CD14-positive monocyte (primary cell): ENCODE results near the gene NTRK2. TPM values are rescaled to one million over a fixed set of nuclear protein-coding genes. Genes with fewer than 3 reads are reported as not detected.

Source experiments
- DNase-seq, 3 donors: peaks; one replicate each; pipeline ENCODE4 v3.0.0-alpha.2; 2011 to 2022
- H2AFZ ChIP-seq: 2 replicates; pipeline ENCODE4 v1.6.0; 2012; ENCODE audit warnings: mild to moderate bottlenecking, low read depth, low read length, inconsistent platforms; ENCODE audit not compliant: insufficient read depth, poor library complexity, severe bottlenecking
- H3K27ac ChIP-seq, 2 donors: 1 replicate in 1 of 2; 2 replicates in 1 of 2; pipeline ENCODE4 v1.5.1; 2012 to 2013; ENCODE audit warnings: low read length in 2 of 2, control low read depth in 1 of 2, inconsistent platforms in 1 of 2, low read depth in 1 of 2, mild to moderate bottlenecking in 1 of 2
- H3K27me3 ChIP-seq, 2 donors: one replicate each; pipeline versions ENCODE4 v1.6.0 to v1.6.1; 2011 to 2013; ENCODE audit warnings: low read length in 2 of 2; ENCODE audit not compliant: control insufficient read depth in 2 of 2, insufficient read depth in 2 of 2
- H3K36me3 ChIP-seq, 2 donors: replicated peaks in 1 of 2; 1 replicate in 1 of 2; 2 replicates in 1 of 2; pipeline versions ENCODE4 v1.5.1 to v1.6.1; 2012 to 2013; ENCODE audit warnings: low read length in 2 of 2, control low read depth in 1 of 2, inconsistent platforms in 1 of 2, mild to moderate bottlenecking in 1 of 2; ENCODE audit not compliant: insufficient read depth in 2 of 2, control insufficient read depth in 1 of 2
- H3K4me1 ChIP-seq, 2 donors: 1 replicate in 1 of 2; 2 replicates in 1 of 2; pipeline versions ENCODE4 v1.5.1 to v1.6.1; 2012 to 2013; ENCODE audit warnings: low read length in 2 of 2, control low read depth in 1 of 2, inconsistent platforms in 1 of 2, mild to moderate bottlenecking in 1 of 2, moderate library complexity in 1 of 2; ENCODE audit not compliant: insufficient read depth in 2 of 2, control insufficient read depth in 1 of 2
- H3K4me2 ChIP-seq: replicated peaks from 2 replicates; pipeline ENCODE3; 2012; ENCODE audit warnings: low read length, moderate library complexity, mild to moderate bottlenecking; ENCODE audit not compliant: poor library complexity, severe bottlenecking; ENCODE audit errors: extremely low read depth
- H3K4me3 ChIP-seq, 3 experiments: fragments of 200-600 bp in 1 of 3; sonication (generic) in 1 of 3; replicated peaks in 1 of 3; 1 replicate in 2 of 3; 2 replicates in 1 of 3; pipeline ENCODE4 v1.5.1; 2011 to 2013; ENCODE audit warnings: low read length in 3 of 3, mild to moderate bottlenecking in 3 of 3, control low read depth in 2 of 3, low read depth in 2 of 3, inconsistent platforms in 1 of 3, moderate library complexity in 1 of 3
- H3K79me2 ChIP-seq: 2 replicates; pipeline ENCODE4 v1.6.0; 2012; ENCODE audit warnings: mild to moderate bottlenecking, control low read depth, inconsistent platforms, low read length, moderate library complexity; ENCODE audit not compliant: insufficient read depth
- H3K9ac ChIP-seq: 2 replicates; pipeline ENCODE4 v1.6.0; 2017; ENCODE audit warnings: low read length, mild to moderate bottlenecking; ENCODE audit not compliant: insufficient read depth, poor library complexity, severe bottlenecking
- H3K9me3 ChIP-seq, 2 donors: replicated peaks in 1 of 2; 1 replicate in 1 of 2; 2 replicates in 1 of 2; pipeline versions ENCODE4 v1.5.1 to v1.6.1; 2012 to 2013; ENCODE audit warnings: low read length in 2 of 2, control low read depth in 1 of 2; ENCODE audit not compliant: control insufficient read depth in 1 of 2, insufficient read depth in 1 of 2
- H4K20me1 ChIP-seq: 2 replicates; pipeline ENCODE4 v1.6.0; 2012; ENCODE audit warnings: mild to moderate bottlenecking, low read length, control low read depth, moderate library complexity; ENCODE audit not compliant: insufficient read depth
- H3K27ac Mint-ChIP-seq, 7 donors: one replicate each; pipeline ENCODE4 v1.8.0; 2020; ENCODE audit warnings: mild to moderate bottlenecking in 7 of 7, mixed read lengths in 7 of 7, moderate library complexity in 6 of 7, inconsistent platforms in 2 of 7
- H3K27me3 Mint-ChIP-seq, 3 donors: one replicate each; pipeline ENCODE4 v1.8.0; 2021 to 2022; ENCODE audit warnings: low read depth in 3 of 3, mild to moderate bottlenecking in 3 of 3, mixed read lengths in 3 of 3, moderate library complexity in 3 of 3, inconsistent platforms in 1 of 3
- H3K36me3 Mint-ChIP-seq, 2 donors: one replicate each; pipeline ENCODE4 v1.8.0; 2020; ENCODE audit warnings: mixed read lengths in 2 of 2, inconsistent platforms in 1 of 2, mild to moderate bottlenecking in 1 of 2
- H3K4me1 Mint-ChIP-seq: one replicate; pipeline ENCODE4 v1.8.0; 2020; ENCODE audit warnings: mild to moderate bottlenecking, mixed read lengths
- H3K4me3 Mint-ChIP-seq, 2 donors: one replicate each; pipeline ENCODE4 v1.8.0; 2020; ENCODE audit warnings: mild to moderate bottlenecking in 2 of 2, mixed read lengths in 2 of 2, moderate library complexity in 1 of 2
- H3K9me3 Mint-ChIP-seq, 7 donors: one replicate each; pipeline ENCODE4 v1.8.0; 2020 to 2022; ENCODE audit warnings: mixed read lengths in 7 of 7, mild to moderate bottlenecking in 6 of 7, moderate library complexity in 6 of 7, inconsistent platforms in 2 of 7
- WGBS: methylation state at CpG from one replicate; pipeline ENCODE4 v1.1.5; 2013; ENCODE audit warnings: missing lambda C conversion rate; ENCODE audit not compliant: insufficient coverage; 5-methylcytosine and 5-hydroxymethylcytosine counted together
- intact Hi-C, 2 donors: fragments of 100-400 bp; cut with micrococcal nuclease; formaldehyde crosslinking; loops; one replicate each; pipeline versions ENCODE4 v1.15.0 to v1.15.1; 2023
- polyA plus RNA-seq, 3 donors: library from polyadenylated mRNA; depleted of rRNA in 1 of 3; unstranded in 2 of 3; stranded (reverse) in 1 of 3; fragments of 300-500 nt in 2 of 3; fragments of >200 nt in 1 of 3; fragmentation: Illumina TruSeq in 2 of 3; gene quantifications; 1 replicate in 2 of 3; 2 replicates in 1 of 3; pipeline ENCODE4 v1.2.3, GENCODE V29; 2012 to 2021
- TF ChIP-seq, protein P1 (sequence below): fragments of 200-600 bp; IDR thresholded peaks from one replicate; pipeline ENCODE4 v1.8.0; 2022; ENCODE audit warnings: antibody characterized with exemption, mild to moderate bottlenecking

Gene NTRK2
- polyA plus RNA-seq, 3 donors, result not detected

- DNase-seq, result no peak
- no peaks in the 10 kb centered on the region for H3K27me3 Mint-ChIP-seq
- no peaks in the 10 kb centered on the region for H3K36me3 Mint-ChIP-seq
- H3K27ac Mint-ChIP-seq, result no peak overlapping the region
- peaks cover 0 to 1% (median 0%) of the 10 kb centered on the region in 7 donors for H3K9me3 Mint-ChIP-seq
- Histone ChIP-seq H3K36me3 (no peaks in the 10 kb centered on the region), H4K20me1 (no peaks in the 10 kb centered on the region), H3K79me2 (no peaks in the 10 kb centered on the region), H3K9ac (no peak overlapping the region), H3K9me3 (no peaks in the 10 kb centered on the region), H3K4me2 (no peak overlapping the region), H3K27ac (no peak overlapping the region), H3K4me3 (no peak overlapping the region), H3K4me1 (no peaks in the 10 kb centered on the region), H3K27me3 (no peaks in the 10 kb centered on the region), H2AFZ (no peak overlapping the region)
- TF ChIP-seq, protein P1, sequence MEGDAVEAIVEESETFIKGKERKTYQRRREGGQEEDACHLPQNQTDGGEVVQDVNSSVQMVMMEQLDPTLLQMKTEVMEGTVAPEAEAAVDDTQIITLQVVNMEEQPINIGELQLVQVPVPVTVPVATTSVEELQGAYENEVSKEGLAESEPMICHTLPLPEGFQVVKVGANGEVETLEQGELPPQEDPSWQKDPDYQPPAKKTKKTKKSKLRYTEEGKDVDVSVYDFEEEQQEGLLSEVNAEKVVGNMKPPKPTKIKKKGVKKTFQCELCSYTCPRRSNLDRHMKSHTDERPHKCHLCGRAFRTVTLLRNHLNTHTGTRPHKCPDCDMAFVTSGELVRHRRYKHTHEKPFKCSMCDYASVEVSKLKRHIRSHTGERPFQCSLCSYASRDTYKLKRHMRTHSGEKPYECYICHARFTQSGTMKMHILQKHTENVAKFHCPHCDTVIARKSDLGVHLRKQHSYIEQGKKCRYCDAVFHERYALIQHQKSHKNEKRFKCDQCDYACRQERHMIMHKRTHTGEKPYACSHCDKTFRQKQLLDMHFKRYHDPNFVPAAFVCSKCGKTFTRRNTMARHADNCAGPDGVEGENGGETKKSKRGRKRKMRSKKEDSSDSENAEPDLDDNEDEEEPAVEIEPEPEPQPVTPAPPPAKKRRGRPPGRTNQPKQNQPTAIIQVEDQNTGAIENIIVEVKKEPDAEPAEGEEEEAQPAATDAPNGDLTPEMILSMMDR, result no peak
- H3K4me3 Mint-ChIP-seq, result no peak overlapping the region
- intact Hi-C loops, result no loop called here
- H3K4me1 Mint-ChIP-seq, result no peaks in the 10 kb centered on the region
- 95% methylated on average over 5 of the region's 10 CpGs for WGBS
Observed at GRCh38 chr9:84832453-84832852, 162.9 kb downstream of the NTRK2 start.

- no peaks in the 10 kb centered on the region for H3K27me3 ChIP-seq
- 72% methylated on average over 2 of the region's 4 CpGs for WGBS
- Mint-ChIP-seq H3K4me3 (no peak overlapping the region), H3K4me1 (no peaks in the 10 kb centered on the region), H3K27ac (peak overlapping the region in 1 of 7 donors; percentile 75), H3K36me3 (no peaks in the 10 kb centered on the region), H3K9me3 (peaks cover 0 to 1% (median 0%) of the 10 kb centered on the region in 7 donors), H3K27me3 (no peaks in the 10 kb centered on the region)
- intact Hi-C loops, result no loop called here
- no peak for DNase-seq
- H3K4me1 ChIP-seq, result no peaks in the 10 kb centered on the region
- TF ChIP-seq, protein P1, result no peak
- no peak overlapping the region for H3K4me3 ChIP-seq
- no peaks in the 10 kb centered on the region for H3K79me2 ChIP-seq
- no peak overlapping the region for H3K27ac ChIP-seq
- H3K9me3 ChIP-seq, result no peaks in the 10 kb centered on the region
- no peaks in the 10 kb centered on the region for H3K36me3 ChIP-seq
- no peak overlapping the region for H3K9ac ChIP-seq
- H3K4me2 ChIP-seq, result no peak overlapping the region
- H4K20me1 ChIP-seq, result no peaks in the 10 kb centered on the region
- no peak overlapping the region for H2AFZ ChIP-seq
Observed at GRCh38 chr9:84834426-84834825, 164.9 kb downstream of the NTRK2 start.
